Erythroblast (primary cell): ENCODE results near the gene MPV17L2.

Experiments
- GATA1 ChIP-seq: IDR thresholded peaks from 2 replicates; pipeline ENCODE4 v1.6.1; 2011; ENCODE audit warnings: low read depth, mild to moderate bottlenecking, control low read depth, low read length, moderate library complexity
- POLR2A ChIP-seq: IDR thresholded peaks from 2 replicates; pipeline ENCODE4 v1.6.1; 2011; ENCODE audit warnings: mild to moderate bottlenecking, low read length

- TF ChIP-seq POLR2A (no peak), GATA1 (no peak)
Observed at GRCh38 chr19:18158467-18158866, 34.6 kb upstream of the MPV17L2 start.
